Esophagus mucosa (tissue), 1 donor: ENCODE results near the gene SERPINA6. TPM values are rescaled to one million over a fixed set of nuclear protein-coding genes. Genes with fewer than 3 reads are reported as not detected.
A peak's percentile ranks its signal among the peaks of the same experiment; 100 is the strongest.
"Not testable (repeated sequence)": the region's sequence is repeated elsewhere in the genome, so short reads cannot be mapped to it uniquely, and the experiment has no call there.

Experiments used
- ATAC-seq: fragments of 200-7000 bp; cut with Tn5 transposase; one replicate; pipeline ENCODE4 v1.9.1; 2020
- total RNA-seq: library from RNA; stranded (reverse); gene quantifications from one replicate; pipeline ENCODE4 v1.2.4, GENCODE V29; 2023
- donor health status: DM: yes; HTN: yes; CAD: no.

Gene SERPINA6
- total RNA-seq, 1 donor from 2014 or later, result not detected

DNA sequence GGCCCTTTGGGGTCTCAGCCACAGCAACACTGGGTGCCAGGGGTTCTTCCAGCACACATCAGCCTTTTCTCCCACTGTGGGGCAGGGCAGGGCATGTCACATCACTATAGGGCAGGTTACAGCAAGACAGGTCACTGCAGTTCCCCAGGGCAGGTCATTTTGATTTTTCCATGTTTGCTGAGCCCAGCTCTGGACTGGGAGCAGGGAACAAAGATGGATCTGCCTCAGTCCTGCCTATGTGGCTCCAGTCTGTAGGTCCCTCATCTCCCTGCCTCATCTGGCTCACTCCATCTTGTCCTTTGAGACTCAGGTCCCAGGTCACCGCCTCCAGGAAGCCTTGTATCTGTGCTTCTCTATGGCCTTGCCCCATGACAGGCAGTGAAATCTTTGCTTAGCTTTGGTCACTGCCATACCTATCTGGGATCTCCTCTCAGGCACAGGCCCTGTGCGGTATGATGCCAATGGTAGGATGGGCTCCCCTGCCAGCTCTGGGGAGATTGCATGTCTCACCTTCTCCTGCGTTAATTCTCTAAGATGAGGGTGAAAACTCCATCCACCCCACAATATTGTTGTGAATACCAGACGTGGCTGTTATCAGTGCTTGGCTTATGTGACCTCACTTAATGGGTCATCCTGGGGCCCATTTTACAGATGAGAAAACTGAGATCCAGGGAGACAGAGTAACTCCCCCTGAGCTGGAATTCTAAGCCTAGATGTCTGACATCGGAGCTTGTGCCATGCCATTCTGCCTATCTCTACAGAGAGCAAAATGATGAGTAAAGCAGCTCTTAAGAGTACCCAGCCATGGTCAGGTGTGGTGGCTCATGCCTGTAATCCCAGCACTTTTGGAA, 1.5 kb downstream of the SERPINA6 start:
- peak; percentile 17 for ATAC-seq

DNA sequence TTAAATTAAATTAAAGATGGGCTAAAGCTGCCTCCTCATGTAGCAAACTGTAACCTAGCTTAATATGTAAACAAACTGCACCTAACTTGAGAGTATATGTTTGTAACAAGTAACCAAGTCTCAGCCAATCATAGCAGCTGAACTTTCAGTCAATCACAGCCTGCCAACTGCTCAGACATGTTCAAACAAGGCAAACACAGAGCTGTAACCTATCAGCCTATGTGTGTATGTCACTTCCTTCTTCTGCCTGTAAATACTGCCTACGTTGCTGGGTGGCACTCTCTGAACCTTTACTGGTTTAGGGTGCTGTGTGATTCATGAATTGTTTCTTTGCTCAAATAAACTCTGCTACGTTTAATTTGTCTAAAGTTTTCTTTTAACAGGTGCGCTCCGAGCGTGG, 2.9 kb downstream of the SERPINA6 start:
- ATAC-seq, result peak; percentile 99

DNA sequence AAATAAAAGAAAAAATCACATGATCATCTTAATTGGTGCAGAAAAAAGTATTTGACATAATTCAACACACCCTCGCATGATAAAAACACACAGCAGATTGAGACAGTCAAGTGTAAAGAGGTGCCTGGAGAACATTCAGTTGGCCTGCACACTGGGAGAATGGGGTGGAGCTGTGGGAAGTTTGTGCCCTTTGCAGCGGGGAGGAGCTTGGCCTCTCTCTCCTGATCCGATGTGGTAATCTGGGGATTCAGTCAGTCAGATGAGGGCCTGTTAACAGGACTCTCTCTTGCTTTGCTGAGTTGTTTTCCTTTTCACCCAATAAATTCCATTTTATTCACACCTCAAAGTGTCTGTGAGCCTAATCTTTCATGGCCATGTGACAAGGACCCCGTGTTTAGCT, 5.9 kb downstream of the SERPINA6 start:
- ATAC-seq, result no peak

DNA sequence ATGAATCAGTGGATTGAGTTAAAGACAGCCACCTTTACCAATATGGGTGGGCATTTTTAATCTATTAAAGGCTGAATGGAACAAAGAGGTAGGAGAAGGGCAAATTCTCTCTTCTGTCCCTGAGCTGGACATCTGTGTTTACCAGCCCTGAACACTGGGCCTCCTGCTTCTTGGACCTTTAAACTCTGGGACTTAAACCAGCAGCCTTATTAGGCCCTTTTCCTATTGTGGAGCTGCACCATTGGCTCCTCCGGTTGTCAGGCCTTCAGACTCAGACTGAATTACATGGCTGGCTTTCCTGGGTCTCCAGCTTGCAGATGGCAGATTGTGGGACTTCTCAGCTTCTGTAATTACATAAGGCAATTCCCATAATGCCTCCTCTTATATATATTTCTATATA, 6.4 kb downstream of the SERPINA6 start:
- ATAC-seq, result no peak

DNA sequence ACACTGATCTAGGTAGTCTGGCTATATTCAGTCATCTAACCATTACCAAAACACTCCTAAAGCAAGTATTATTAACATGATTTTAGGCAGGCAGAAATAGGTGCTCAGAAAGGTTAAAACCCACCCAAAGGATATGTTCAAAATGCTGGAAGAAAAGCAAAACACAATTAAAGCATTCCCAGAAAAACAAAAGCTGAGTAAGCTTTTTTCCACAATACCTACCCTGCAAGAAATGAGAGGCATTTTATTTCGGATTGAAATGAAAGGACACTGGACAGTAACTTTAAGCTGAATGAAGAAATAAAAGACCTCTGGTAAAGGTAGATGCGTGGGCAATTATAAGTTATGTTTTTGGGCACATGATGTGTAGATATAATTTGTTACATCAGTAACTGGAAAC, 8.2 kb downstream of the SERPINA6 start:
- ATAC-seq, result no peak

DNA sequence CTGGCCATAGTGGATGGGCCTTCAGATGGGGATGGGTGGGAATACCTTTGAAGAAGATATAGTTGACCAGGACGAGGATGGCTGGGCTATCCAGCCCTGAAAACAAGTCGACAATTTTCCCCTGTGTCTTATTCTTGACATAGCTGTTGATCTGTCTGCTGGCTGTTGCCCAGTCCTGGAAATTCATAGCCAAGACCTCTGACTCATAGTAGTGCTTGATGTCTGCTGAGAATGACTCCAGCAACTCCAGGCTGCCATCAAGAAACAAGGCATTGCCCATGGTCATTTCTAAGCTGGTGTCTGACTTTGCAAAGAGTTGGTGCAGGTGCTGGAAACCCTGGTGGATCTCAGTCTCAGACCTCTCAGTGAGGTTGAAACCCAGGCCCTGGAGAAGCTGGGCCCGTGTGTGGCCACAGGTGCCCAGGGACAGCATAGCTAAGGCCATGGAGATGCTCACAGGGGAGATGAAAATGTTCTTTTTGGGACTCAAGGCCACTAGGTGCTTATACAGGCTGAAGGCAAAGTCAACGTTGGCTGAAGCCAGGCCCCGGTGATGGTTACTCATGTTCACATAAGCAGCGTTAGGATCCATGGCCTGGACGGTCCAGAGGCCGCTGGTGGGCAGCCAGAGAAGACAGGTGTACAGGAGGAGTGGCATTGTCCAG, 9.0 kb downstream of the SERPINA6 start:
- ATAC-seq, result peak; percentile 23

DNA sequence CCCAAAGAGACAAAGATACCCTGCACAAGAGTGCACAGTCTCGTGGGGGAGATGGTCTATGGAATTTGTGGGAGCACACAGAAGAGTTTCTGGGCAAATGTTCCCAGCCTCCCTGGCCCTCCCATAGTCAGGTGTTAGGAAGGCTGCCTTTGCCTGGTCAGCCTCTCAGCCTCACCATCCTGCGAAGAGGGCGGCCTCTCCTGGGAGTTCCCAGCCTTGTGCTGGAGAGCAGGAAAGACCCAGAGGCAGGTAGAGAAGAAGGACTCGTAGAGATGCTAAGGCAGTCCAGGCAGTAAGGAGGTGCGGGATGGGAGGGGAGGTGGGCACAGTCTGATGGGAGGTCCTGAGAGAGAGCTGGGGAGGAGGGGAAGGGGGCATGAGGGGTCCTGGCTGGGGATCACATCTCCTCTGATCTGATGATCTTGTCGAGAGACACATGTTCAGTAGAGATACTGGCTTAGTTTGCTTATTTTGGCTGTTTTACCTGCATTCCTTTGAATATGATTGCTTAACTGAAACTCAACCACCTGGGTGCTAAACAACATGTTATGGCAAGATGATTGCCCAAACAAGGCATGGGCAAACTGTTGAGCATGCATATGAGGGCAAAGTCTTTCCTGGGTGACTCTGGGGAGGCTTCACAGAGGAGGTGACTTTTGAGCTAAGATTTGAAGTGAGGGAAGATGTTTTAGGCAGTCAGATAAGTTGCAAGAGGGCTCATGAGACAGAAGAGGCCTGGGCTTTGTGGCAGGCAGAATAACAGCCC, 10.5 kb downstream of the SERPINA6 start:
- ATAC-seq, result peak; percentile 56

DNA sequence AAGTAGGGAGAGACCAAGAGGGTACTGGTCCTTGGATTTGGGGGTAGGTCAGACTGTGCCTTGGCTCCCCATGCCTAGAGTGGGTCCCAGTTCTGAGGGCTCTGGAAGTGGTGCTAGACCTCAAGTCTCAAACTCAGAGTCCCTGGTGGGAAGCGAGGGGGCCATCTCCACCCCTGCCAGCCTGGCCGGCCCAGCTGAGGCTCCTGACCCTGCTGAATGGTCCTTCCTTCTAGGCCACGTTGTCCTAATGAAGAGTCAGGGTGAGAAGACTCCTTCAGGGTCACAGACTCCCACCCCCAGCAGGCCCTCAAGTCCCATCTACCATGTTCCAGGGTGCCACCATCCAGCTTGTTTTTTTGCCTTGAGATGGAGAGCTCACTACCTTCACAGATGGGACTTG, 12.9 kb downstream of the SERPINA6 start:
- no peak for ATAC-seq

DNA sequence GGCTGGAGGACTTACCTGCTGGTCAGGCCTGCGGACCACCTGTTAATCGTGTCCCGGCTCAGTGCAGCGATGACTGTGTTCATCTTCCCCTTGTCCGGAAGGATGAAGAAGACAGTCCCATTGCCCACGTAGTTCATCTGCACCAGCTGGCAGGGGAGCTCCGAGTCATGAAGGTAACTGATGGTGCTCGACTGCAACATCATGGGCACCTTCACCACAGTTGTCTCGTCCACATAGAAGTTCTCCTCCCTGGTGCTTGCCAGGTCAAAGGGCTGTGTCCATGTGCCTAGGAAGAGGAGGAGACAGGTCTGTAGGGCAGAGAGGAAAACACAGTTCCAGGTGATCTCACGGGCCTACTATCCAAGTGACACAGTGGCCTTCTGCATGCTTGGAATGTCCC, 13.4 kb downstream of the SERPINA6 start:
- no peak for ATAC-seq

DNA sequence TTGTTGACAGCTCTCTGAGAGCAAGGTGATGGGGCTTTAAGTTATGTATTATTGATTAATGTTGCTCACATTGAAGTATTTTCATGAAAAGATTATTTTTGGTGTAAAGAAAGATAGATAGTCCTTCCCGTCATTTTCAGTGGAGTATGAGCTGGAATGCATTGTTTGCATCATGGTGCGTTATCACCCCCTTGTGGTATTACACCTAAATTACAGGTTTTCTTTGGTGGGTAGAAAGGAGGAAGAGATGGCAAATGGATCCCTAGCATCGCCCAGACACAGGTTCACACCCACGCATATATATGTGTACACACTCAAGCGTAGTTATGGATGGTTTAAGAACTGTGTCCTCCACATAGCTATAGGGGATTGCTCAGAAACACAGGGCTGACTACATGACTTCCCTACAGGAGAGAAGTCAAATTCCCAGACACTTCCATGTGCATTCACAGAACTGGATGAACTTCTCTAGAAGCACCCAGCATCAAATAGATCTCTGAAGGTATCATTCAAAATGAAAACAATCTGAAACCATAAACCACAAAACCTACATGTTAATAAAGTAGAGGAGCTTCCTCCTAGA, 15.6 kb downstream of the SERPINA6 start:
- no peak for ATAC-seq

DNA sequence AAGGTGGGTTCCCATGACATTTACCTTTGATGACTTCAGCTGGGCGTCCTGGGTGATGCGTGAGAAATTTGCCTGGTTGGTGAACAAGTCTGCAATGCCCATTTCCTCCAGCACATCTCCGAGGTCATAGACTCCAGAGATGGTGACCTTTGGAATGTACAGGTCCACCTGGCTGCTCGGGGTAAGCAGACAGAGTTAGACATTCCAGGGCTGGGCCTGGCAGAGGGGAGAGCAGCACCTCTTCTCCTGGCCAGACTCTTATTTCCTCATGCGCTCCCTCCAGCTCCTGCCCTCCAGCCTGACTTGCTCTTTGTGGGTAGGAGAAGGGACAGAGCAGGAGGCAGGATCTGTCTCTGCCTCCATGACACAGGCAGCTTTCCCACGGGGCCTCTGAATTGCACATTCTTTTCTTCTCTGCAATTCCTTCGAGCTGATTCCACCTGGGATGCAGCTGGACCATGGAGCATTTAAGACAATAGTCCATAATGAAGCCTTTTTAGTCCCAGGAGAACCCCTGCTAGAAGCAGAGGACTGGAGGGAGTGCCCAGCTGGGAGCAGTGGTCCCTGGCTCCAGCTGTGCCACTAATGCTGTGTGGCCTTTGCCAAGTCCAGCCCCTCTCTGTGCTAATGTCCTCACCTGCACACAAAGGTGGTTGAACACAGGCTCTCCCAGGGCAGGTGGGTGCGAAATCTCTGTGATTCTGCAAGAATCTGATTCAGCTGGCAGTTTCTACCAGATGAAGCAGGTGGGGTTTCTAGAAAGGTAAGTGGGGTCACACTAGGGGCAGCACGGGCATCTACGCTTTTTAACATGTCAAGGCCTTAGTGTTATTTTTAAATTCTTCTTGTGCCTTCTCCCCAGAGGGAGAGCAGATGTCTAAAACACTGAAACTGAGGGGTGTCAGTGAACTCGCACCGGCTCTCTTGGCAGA, 16.8 kb downstream of the SERPINA6 start:
- no peak for ATAC-seq

DNA sequence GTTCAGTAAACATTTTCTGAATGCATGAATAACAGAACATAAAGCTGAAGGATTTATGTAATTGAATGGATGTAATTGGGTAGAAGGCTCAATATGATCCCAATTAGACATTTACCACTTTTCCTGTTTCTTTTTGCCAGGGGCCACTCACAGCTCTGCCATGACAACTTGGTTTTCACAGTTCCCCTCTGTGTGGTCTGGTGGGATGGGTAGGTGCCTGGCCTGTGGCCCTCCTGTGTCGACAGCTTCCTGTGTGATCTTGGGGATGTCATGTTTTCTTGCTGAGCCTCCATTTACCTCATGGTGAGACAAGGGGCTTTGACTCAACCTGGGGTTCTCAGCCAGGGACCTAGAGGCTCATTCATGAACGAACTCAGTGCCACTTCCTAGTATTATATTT, 17.5 kb downstream of the SERPINA6 start:
- no peak for ATAC-seq

DNA sequence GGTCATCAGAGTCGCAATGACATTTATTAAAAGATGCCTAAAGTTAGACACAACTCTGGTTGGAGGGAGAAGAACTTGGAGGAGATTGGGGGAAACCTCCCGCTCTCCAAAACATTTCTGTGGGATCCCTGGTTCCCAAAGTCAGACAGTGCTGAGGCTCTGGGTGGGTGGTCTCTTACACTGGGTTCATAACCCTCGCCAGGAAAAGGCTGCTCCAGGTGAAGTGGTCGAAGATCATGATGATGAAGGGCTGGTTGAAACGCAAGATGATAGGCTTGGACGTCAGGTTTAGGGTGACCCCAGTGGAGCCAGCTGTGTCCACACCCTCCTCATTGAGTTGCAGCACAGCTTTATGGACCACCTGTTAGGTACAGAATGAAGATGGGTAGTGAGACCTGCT, 18.9 kb downstream of the SERPINA6 start:
- ATAC-seq, result no peak

DNA sequence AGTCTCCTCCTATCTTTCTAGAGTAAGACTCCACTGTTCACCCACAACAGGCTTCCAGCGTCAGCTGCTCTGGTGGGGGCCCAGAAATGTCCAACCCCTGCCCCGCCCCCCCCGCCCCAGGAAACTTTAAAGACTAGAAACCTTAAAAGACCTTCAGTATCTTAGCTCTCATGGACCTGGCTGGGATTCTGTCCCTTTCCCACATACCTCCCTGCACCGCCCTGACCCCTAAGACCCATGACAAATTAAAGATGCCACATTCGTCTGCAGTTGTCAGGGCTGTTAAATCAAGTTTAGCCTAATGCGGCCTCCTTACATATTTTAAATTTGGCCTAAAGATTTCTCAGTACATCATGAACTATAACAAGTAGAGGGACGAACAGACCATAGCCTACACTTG, 20.0 kb downstream of the SERPINA6 start:
- ATAC-seq, result no peak

DNA sequence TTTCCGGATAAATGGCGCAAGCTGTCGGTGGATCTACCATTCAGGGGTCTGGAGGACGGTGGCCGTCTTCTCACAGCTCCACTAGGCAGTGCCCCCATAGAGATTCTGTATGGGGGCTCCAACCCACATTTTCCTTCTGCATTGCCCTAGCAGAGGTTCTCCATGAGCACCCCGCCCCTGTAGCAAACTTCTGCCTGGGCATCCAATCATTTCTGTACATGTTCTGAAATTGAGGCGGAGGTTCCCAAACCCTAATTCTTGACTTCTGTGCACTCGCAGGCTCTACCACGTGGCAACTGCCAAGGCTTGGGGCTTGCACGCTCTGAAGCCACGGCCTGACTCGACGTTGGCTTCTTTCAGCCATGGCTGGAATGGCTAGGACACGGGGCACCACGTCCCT, 25.0 kb downstream of the SERPINA6 start:
- no peak for ATAC-seq

DNA sequence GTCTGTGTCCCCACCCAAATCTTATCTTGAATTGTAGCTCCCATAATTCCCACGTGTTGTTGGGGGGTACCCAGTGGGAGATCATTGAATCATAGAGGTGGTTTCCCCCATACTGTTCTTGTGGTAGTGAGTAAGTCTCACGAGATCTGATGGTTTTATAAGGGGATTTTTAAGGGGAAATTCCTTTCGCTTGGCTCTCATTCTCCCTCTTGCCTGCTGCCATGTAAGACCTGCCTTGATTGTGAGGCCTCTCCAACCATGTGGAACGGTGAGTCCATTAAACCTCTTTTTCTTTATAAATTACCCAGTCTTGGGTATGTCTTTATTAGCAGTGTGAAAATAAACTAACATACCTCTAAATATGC, 27.0 kb downstream of the SERPINA6 start:
- ATAC-seq, result not testable (repeated sequence)

DNA sequence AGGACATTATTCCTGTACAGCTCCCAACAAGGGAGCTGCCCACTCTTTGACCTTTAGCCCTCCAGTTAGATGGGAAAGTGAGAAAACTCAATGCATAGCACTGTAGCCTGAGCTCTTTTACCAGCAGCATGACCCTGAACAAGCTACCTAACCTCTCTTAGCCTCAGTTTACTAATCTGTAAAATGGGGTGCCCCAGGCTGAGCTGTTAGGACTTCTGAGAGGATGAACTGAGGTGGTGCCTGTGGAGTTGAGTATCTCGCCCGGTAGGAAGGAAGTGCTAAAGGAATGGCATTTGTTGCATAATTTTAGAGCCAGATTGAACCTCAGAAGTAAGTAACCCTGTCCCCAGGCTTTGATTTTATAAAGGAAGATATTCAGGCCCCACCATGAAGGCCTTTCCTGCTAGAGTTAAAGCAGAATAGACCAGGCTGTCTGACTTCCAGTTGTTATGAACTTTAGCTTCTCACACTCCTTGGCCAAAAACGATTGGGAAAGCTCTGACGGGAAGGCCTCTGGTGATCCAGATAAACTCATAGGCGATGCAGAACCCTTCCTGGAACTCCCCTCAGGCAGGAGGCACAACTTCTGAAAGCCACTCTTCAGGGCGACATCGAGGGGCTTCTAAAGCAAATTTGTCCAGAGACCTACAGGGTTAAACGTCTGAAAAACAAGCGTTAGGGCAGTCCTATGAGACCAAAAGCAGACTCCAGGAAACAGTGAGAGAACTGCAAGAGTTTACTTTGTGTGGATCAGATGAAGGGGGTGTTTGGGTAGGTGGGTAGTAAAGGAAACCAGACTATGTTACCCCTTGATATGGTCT, 27.6 kb downstream of the SERPINA6 start:
- no peak for ATAC-seq

DNA sequence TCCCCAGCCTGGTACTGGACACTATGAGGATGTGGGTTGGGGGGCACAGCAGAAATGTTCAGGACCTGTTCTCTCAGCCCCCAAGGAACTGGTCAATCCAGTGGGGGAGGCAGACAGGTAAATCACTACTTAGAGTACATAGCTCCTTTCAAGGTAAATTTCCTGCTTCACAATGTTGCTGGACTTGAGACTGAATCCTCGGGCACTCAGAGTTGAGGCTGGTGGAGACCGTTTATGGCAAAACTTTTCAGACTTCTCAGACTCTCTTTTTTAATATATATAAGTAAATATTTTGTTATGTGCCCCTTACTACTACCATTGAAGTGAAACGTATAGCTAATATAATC, 29.6 kb downstream of the SERPINA6 start:
- ATAC-seq, result no peak

DNA sequence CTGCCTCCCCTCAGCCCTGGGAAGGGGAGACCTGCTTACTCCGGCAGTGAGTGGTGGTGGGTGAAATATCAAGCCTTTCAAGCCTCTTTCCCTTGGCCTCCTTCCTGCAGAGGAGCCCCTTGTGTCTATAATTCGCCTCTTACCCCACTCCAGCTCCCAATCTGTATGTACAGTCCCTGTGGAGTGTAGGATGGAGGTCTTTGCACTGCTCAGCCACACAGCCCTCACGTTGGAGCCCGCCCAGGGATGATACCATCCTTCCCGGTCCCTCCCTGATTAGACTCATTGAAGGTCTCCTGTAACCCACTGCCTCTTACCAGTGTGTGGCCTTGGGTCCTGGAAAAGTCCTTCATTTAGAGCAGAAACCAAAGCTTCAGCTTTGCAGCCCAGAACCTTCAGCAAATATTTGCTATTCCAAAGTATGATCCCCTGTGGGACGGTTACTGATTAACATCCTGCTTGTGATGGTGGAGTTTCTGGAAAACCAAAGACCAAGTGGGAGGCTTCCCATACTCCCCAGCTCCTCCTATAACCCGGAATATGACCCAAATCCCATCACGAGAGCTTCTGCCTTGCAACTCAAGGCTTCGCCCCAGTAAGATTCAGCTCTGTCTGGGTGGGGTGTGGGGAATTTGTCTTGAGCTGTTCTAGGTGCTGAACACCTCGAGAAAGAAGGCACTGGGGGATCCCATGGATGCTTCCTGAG, 30.1 kb downstream of the SERPINA6 start, which contains the start of gene SERPINA10:
TSS of gene SERPINA10 (minus strand) at position 397 of the 706 bp plus-strand sequence. CDS start 2,675 bp downstream, outside the sequence.
- no peak for ATAC-seq

DNA sequence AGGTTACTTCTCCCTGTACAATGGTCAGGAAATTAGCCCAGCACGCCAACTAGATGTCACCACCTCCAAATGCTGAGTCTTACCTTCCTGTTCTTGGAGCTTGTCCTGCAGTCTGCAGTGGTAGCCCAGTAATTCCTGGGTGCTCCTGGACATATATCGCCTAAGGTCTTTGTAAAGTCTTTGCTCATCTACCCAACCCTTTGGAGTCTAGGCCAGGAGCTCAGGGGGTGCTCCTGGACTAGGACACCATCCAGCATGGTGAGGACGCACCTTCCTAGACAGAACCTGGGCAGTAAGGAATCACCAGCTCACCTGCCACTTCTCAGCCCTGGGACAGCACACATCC, 30.6 kb downstream of the SERPINA6 start:
- no peak for ATAC-seq
